Measurements from ENCODE around the gene RFNG. TPM values are rescaled to one million over a fixed set of nuclear protein-coding genes. Genes with fewer than 3 reads are reported as not detected.

Gene RFNG
- total and polyA plus RNA-seq, 2 of the 13 experiments (the other 11 are each of a cell fraction or from before 2014, with no cell fraction given): 61.4 to 64.0 TPM

DNA sequence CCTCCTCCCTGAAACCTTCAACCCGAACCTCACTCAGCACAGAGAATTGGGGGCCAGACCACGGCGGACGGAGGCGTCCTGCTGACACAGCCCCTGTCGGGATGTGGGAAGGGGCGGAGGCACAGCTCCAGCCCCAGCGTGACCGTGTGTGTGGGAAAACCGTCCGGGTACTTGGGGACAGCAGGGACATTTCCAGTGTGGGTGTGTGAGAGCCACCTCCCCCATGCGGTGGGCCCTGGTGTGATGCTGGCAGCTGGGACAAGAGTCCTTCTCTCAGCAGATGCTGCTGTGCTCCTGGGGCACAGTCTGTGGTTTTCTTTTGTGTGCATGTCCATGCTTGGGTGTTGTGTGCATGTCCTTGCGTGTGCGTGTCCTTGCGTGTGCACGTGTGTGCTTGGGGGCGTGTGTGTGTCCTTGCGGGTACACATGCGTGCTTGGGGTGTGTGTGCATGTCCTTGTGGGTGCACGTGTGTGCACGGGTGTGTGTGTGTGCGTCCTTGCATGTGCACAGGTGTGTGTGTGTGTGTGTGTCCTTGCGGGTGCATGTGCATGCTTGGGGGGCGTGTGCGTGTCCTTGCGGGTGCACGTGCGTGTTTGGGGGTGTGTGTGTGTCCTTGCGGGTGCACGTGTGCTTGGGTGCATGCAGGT is 45.8 kb downstream of the RFNG start:
- Histone ChIP-seq H4K20me1 (ENCODE audit: insufficient read depth, low read length) (no peaks in the 10 kb centered on the region), H3K79me2 (ENCODE audit: insufficient read depth, low read length) (peaks cover 52% of the 10 kb centered on the region), H2AFZ (ENCODE audit: low read length) (no peak overlapping the region), H3K9ac (ENCODE audit: insufficient read depth, low read depth, low read length) (no peak overlapping the region), H3K9me3 (ENCODE audit: low read length) (no peaks in the 10 kb centered on the region), H3K27me3 (ENCODE audit: control insufficient read depth in 1 of 2, insufficient read depth in 2 of 2, low read length in 2 of 2) (no peaks in the 10 kb centered on the region), H3K36me3 (replicated peaks in 1 of 2; ENCODE audit: control insufficient read depth in 1 of 2, insufficient read depth in 2 of 2, low read length in 2 of 2) (peaks cover 28 to 40% of the 10 kb centered on the region in 2 experiments), H3K27ac (ENCODE audit: extremely low read length, insufficient read depth, low read length) (peak overlapping the region; percentile 95), H3K4me3 (replicated peaks in 1 of 3; ENCODE audit: insufficient read depth in 1 of 3, low read depth in 2 of 3, low read length in 3 of 3) (no peak overlapping the region), H3K4me2 (ENCODE audit: low read depth, low read length) (no peak overlapping the region), H3K4me1 (ENCODE audit: insufficient read depth, low read length) (peaks cover 74% of the 10 kb centered on the region)
- no TSS peak for BruUV-seq (replicated peaks)
- ATAC-seq (no peak), DNase-seq (ENCODE audit: low spot score) (no peak), FAIRE-seq (no peak)
- ChIA-PET CTCF (ENCODE audit: low intra/inter-chr PET ratio, low total read pairs) (no interaction called here), POLR2A (interaction anchor here (4.7 to 16.1 kb wide), 3 partner anchors 12 to 45 kb away, joined by 72 to 470 read pairs (median 135); partner anchors contain the start of genes CENPX, LRRC45 and NOTUM)
- intact Hi-C loops (cut with micrococcal nuclease; ENCODE audit: unreplicated experiment) (no loop called here), in situ Hi-C loops (cut with HindIII; ENCODE audit: extremely low pct_ligation_motif_present, low pct_unique_long_range_greater_than_20kb) (no loop called here)
- WGBS (ENCODE audit: low lambda C conversion rate): 97% methylated on average over 30 of the region's 30 CpGs
- TF ChIP-seq RBFOX2 (IDR thresholded peaks at IDR 0.05; ENCODE audit: low read depth, low read length) (peak; percentile 77), ZSCAN5A (CRISPR knock-in tag; IDR thresholded peaks at IDR 0.05; ENCODE audit: borderline replicate concordance) (no peak), ZFY (CRISPR knock-in tag; IDR thresholded peaks at IDR 0.05) (0 out of 2 replicates have a peak, but pooled peaks have one; percentile 3), TBX2 (CRISPR knock-in tag; IDR thresholded peaks at IDR 0.05; ENCODE audit: borderline replicate concordance) (no peak), RBM22 (optimal IDR thresholded peaks at IDR 0.05; ENCODE audit: low read length) (peak; percentile 94), ZNF552 (CRISPR knock-in tag; IDR thresholded peaks at IDR 0.05; ENCODE audit: borderline replicate concordance) (0 out of 2 replicates have a peak, but pooled peaks have one; percentile 52), HOXA7 (CRISPR knock-in tag; IDR thresholded peaks at IDR 0.05) (0 out of 2 replicates have a peak, but pooled peaks have one; percentile 39), SRSF4 (IDR thresholded peaks at IDR 0.05; ENCODE audit: low read depth, low read length, poor library complexity, severe bottlenecking) (peak; percentile 39)
- TF ChIP-seq, protein P1, sequence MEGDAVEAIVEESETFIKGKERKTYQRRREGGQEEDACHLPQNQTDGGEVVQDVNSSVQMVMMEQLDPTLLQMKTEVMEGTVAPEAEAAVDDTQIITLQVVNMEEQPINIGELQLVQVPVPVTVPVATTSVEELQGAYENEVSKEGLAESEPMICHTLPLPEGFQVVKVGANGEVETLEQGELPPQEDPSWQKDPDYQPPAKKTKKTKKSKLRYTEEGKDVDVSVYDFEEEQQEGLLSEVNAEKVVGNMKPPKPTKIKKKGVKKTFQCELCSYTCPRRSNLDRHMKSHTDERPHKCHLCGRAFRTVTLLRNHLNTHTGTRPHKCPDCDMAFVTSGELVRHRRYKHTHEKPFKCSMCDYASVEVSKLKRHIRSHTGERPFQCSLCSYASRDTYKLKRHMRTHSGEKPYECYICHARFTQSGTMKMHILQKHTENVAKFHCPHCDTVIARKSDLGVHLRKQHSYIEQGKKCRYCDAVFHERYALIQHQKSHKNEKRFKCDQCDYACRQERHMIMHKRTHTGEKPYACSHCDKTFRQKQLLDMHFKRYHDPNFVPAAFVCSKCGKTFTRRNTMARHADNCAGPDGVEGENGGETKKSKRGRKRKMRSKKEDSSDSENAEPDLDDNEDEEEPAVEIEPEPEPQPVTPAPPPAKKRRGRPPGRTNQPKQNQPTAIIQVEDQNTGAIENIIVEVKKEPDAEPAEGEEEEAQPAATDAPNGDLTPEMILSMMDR (CRISPR knock-in tag; IDR thresholded peaks at IDR 0.05): 0 out of 2 replicates have a peak, but pooled peaks have one; percentile 1
- TF ChIP-seq, protein P2, sequence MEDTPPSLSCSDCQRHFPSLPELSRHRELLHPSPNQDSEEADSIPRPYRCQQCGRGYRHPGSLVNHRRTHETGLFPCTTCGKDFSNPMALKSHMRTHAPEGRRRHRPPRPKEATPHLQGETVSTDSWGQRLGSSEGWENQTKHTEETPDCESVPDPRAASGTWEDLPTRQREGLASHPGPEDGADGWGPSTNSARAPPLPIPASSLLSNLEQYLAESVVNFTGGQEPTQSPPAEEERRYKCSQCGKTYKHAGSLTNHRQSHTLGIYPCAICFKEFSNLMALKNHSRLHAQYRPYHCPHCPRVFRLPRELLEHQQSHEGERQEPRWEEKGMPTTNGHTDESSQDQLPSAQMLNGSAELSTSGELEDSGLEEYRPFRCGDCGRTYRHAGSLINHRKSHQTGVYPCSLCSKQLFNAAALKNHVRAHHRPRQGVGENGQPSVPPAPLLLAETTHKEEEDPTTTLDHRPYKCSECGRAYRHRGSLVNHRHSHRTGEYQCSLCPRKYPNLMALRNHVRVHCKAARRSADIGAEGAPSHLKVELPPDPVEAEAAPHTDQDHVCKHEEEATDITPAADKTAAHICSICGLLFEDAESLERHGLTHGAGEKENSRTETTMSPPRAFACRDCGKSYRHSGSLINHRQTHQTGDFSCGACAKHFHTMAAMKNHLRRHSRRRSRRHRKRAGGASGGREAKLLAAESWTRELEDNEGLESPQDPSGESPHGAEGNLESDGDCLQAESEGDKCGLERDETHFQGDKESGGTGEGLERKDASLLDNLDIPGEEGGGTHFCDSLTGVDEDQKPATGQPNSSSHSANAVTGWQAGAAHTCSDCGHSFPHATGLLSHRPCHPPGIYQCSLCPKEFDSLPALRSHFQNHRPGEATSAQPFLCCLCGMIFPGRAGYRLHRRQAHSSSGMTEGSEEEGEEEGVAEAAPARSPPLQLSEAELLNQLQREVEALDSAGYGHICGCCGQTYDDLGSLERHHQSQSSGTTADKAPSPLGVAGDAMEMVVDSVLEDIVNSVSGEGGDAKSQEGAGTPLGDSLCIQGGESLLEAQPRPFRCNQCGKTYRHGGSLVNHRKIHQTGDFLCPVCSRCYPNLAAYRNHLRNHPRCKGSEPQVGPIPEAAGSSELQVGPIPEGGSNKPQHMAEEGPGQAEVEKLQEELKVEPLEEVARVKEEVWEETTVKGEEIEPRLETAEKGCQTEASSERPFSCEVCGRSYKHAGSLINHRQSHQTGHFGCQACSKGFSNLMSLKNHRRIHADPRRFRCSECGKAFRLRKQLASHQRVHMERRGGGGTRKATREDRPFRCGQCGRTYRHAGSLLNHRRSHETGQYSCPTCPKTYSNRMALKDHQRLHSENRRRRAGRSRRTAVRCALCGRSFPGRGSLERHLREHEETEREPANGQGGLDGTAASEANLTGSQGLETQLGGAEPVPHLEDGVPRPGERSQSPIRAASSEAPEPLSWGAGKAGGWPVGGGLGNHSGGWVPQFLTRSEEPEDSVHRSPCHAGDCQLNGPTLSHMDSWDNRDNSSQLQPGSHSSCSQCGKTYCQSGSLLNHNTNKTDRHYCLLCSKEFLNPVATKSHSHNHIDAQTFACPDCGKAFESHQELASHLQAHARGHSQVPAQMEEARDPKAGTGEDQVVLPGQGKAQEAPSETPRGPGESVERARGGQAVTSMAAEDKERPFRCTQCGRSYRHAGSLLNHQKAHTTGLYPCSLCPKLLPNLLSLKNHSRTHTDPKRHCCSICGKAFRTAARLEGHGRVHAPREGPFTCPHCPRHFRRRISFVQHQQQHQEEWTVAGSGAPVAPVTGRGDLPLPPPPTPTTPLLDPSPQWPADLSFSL (CRISPR knock-in tag; IDR thresholded peaks at IDR 0.05): peak; percentile 55; the same call in 1 of the 2 replicates
- TF ChIP-seq, protein P3, sequence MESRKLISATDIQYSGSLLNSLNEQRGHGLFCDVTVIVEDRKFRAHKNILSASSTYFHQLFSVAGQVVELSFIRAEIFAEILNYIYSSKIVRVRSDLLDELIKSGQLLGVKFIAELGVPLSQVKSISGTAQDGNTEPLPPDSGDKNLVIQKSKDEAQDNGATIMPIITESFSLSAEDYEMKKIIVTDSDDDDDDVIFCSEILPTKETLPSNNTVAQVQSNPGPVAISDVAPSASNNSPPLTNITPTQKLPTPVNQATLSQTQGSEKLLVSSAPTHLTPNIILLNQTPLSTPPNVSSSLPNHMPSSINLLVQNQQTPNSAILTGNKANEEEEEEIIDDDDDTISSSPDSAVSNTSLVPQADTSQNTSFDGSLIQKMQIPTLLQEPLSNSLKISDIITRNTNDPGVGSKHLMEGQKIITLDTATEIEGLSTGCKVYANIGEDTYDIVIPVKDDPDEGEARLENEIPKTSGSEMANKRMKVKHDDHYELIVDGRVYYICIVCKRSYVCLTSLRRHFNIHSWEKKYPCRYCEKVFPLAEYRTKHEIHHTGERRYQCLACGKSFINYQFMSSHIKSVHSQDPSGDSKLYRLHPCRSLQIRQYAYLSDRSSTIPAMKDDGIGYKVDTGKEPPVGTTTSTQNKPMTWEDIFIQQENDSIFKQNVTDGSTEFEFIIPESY (CRISPR knock-in tag; IDR thresholded peaks at IDR 0.05): peak; percentile 32
